ENCODE data around the gene BACH2. TPM values are rescaled to one million over a fixed set of nuclear protein-coding genes. Genes with fewer than 3 reads are reported as not detected.

The BACH2 gene
- total RNA-seq, 4 donors from 2014 or later: 8.5 to 20.0 (median 13.3) TPM

- Histone ChIP-seq H3K27me3 (no peaks in the 10 kb centered on the region), H3K36me3 (no peaks in the 10 kb centered on the region), H3K27ac (no peak overlapping the region), H3K4me3 (no peak overlapping the region), H3K4me1 (no peaks in the 10 kb centered on the region), H3K9me3 (no peaks in the 10 kb centered on the region)
- TF ChIP-seq POLR2AphosphoS5 (IDR thresholded peaks at IDR 0.05): no peak
- no peak for TF ChIP-seq CTCF (IDR thresholded peaks at IDR 0.05)
- TF ChIP-seq POLR2A (IDR thresholded peaks at IDR 0.05): no peak
- no peak for TF ChIP-seq EP300 (IDR thresholded peaks at IDR 0.05)
- no peak for DNase-seq (ENCODE audit: low spot score in 2 of 2)
- 82% methylated on average over 6 of the region's 6 CpGs for WGBS
Observed at GRCh38 chr6:90319979-90320685, 23.5 kb upstream of the BACH2 start.

GRCh38 chr6:90319044-90319443 lies 22.4 kb upstream of the BACH2 start:
- no peak for DNase-seq (ENCODE audit: low spot score in 2 of 2)
- no peak for TF ChIP-seq CTCF (IDR thresholded peaks at IDR 0.05)
- no peak for TF ChIP-seq POLR2AphosphoS5 (IDR thresholded peaks at IDR 0.05)
- TF ChIP-seq EP300 (IDR thresholded peaks at IDR 0.05): no peak
- TF ChIP-seq POLR2A (IDR thresholded peaks at IDR 0.05): no peak
- Histone ChIP-seq H3K36me3 (no peaks in the 10 kb centered on the region), H3K9me3 (no peaks in the 10 kb centered on the region), H3K27me3 (no peaks in the 10 kb centered on the region), H3K4me3 (no peak overlapping the region), H3K27ac (no peak overlapping the region), H3K4me1 (no peaks in the 10 kb centered on the region)
- WGBS: 72% methylated on average over 1 of the region's 1 CpG

GRCh38 chr6:90315986-90316385 lies 19.3 kb upstream of the BACH2 start:
- DNase-seq (ENCODE audit: low spot score in 2 of 2): no peak
- H3K9me3 ChIP-seq: no peaks in the 10 kb centered on the region
- TF ChIP-seq CTCF (IDR thresholded peaks at IDR 0.05): no peak
- TF ChIP-seq EP300 (IDR thresholded peaks at IDR 0.05): no peak
- H3K4me1 ChIP-seq: no peaks in the 10 kb centered on the region
- H3K36me3 ChIP-seq: no peaks in the 10 kb centered on the region
- H3K27me3 ChIP-seq: no peaks in the 10 kb centered on the region
- 83% methylated on average over 3 of the region's 3 CpGs for WGBS
- no peak overlapping the region for H3K4me3 ChIP-seq
- H3K27ac ChIP-seq: no peak overlapping the region

GRCh38 chr6:90315354-90315950 lies 18.8 kb upstream of the BACH2 start:
- no peaks in the 10 kb centered on the region for H3K36me3 ChIP-seq
- no peaks in the 10 kb centered on the region for H3K4me1 ChIP-seq
- H3K27ac ChIP-seq: no peak overlapping the region
- no peaks in the 10 kb centered on the region for H3K9me3 ChIP-seq
- no peak for DNase-seq (ENCODE audit: low spot score in 2 of 2)
- 81% methylated on average over 4 of the region's 4 CpGs for WGBS
- no peak for TF ChIP-seq CTCF (IDR thresholded peaks at IDR 0.05)
- TF ChIP-seq POLR2AphosphoS5 (IDR thresholded peaks at IDR 0.05): no peak
- TF ChIP-seq POLR2A (IDR thresholded peaks at IDR 0.05): no peak
- no peak for TF ChIP-seq EP300 (IDR thresholded peaks at IDR 0.05)
- H3K4me3 ChIP-seq: no peak overlapping the region
- H3K27me3 ChIP-seq: no peaks in the 10 kb centered on the region

- Histone ChIP-seq H3K4me3 (no peak overlapping the region), H3K4me1 (no peaks in the 10 kb centered on the region), H3K27ac (no peak overlapping the region), H3K36me3 (no peaks in the 10 kb centered on the region), H3K9me3 (no peaks in the 10 kb centered on the region), H3K27me3 (no peaks in the 10 kb centered on the region)
- no peak for TF ChIP-seq CTCF (IDR thresholded peaks at IDR 0.05)
- TF ChIP-seq POLR2AphosphoS5 (IDR thresholded peaks at IDR 0.05): no peak
- no peak for TF ChIP-seq POLR2A (IDR thresholded peaks at IDR 0.05)
- TF ChIP-seq EP300 (IDR thresholded peaks at IDR 0.05): no peak
- no peak for DNase-seq (ENCODE audit: low spot score in 2 of 2)
- 93% methylated on average over 4 of the region's 4 CpGs for WGBS
Observed at GRCh38 chr6:90314514-90314913, 17.9 kb upstream of the BACH2 start.
